C4-2B (cell line): Measurements from ENCODE around the gene COL6A2.

ENCODE experiments used
- CTCF ChIP-seq: fragments of 450-650 bp; conservative IDR thresholded peaks from 2 replicates; pipeline ENCODE4 v1.5.1; 2017; ENCODE audit warnings: mild to moderate bottlenecking
- ZFX ChIP-seq: fragments of 450-650 bp; IDR thresholded peaks from 2 replicates; pipeline ENCODE4 v1.6.1; 2017

GRCh38 chr21:46104104-46104503 lies 6.2 kb downstream of the COL6A2 start:
- TF ChIP-seq CTCF: no peak
- TF ChIP-seq ZFX: no peak
